ENCODE data around the gene KIR3DL2. TPM values are rescaled to one million over a fixed set of nuclear protein-coding genes. Genes with fewer than 3 reads are reported as not detected.
"Not testable (repeated sequence)": the region's sequence is repeated elsewhere in the genome, so short reads cannot be mapped to it uniquely, and the experiment has no call there.

KIR3DL2 gene
- total RNA-seq, 5 donors from 2014 or later (not counting 1 experiment from before 2014, with no cell fraction given) = 0.61 to 12.5 (median 1.2) TPM

- H3K4me3 ChIP-seq (ENCODE audit: control insufficient read depth in 1 of 2, extremely low read depth in 1 of 2, low read length in 1 of 2) = no peak overlapping the region
- Mint-ChIP-seq H3K9me3 (no peaks in the 10 kb centered on the region), H3K4me1 (no peaks in the 10 kb centered on the region), H3K27me3 (peaks cover 34 to 41% of the 10 kb centered on the region in 2 donors), H3K36me3 (no peaks in the 10 kb centered on the region), H3K27ac (no peak overlapping the region), H3K4me3 (no peak overlapping the region)
- POLR2A ChIA-PET = no interaction called here
- H3K27ac ChIP-seq (ENCODE audit: low read length) = no peak overlapping the region
- WGBS (ENCODE audit: insufficient coverage) = 100% methylated on average over 2 of the region's 2 CpGs
- H3K36me3 ChIP-seq (ENCODE audit: control insufficient read depth in 2 of 2, extremely low read depth in 1 of 2, insufficient read depth in 1 of 2, low read length in 1 of 2) = no peaks in the 10 kb centered on the region
- peaks cover 0 to 4% of the 10 kb centered on the region in 2 experiments for H3K27me3 ChIP-seq (replicated peaks in 1 of 2; ENCODE audit: control insufficient read depth in 2 of 2, extremely low read depth in 1 of 2, insufficient read depth in 2 of 2, low read length in 1 of 2)
- ATAC-seq (replicated peaks in 1 of 4) (no peak), DNase-seq (no peak)
- CTCF ChIA-PET = no interaction called here
- no peaks in the 10 kb centered on the region for H3K4me1 ChIP-seq (ENCODE audit: control insufficient read depth in 1 of 2, extremely low read depth in 1 of 2, insufficient read depth in 2 of 2, low read length in 2 of 2)
- no peaks in the 10 kb centered on the region for H3K9me3 ChIP-seq
Observed at GRCh38 chr19:54896036-54896435, 45.8 kb downstream of the KIR3DL2 start.

GRCh38 chr19:54898685-54899084, 48.4 kb downstream of the KIR3DL2 start:
- H3K9me3 Mint-ChIP-seq; H3K4me3 ChIP-seq (ENCODE audit: control insufficient read depth in 1 of 2, extremely low read depth in 1 of 2, low read length in 1 of 2); H3K27ac ChIP-seq (ENCODE audit: low read length); H3K36me3 Mint-ChIP-seq; DNase-seq; H3K27ac Mint-ChIP-seq; H3K4me3 Mint-ChIP-seq; ATAC-seq (replicated peaks in 1 of 4); H3K9me3 ChIP-seq; H3K4me1 ChIP-seq (ENCODE audit: control insufficient read depth in 1 of 2, extremely low read depth in 1 of 2, insufficient read depth in 2 of 2, low read length in 2 of 2); H3K4me1 Mint-ChIP-seq; H3K27me3 ChIP-seq (replicated peaks in 1 of 2; ENCODE audit: control insufficient read depth in 2 of 2, extremely low read depth in 1 of 2, insufficient read depth in 2 of 2, low read length in 1 of 2); H3K36me3 ChIP-seq (ENCODE audit: control insufficient read depth in 2 of 2, extremely low read depth in 1 of 2, insufficient read depth in 1 of 2, low read length in 1 of 2); CTCF ChIA-PET; POLR2A ChIA-PET: not testable (repeated sequence)
- 78% methylated on average over 2 of the region's 7 CpGs for whole genome bisulfite sequencing (ENCODE audit: insufficient coverage)
- H3K27me3 Mint-ChIP-seq = peaks cover 31 to 41% of the 10 kb centered on the region in 2 donors

GRCh38 chr19:54899646-54900045, 49.4 kb downstream of the KIR3DL2 start:
- H3K4me1 ChIP-seq (ENCODE audit: control insufficient read depth in 1 of 2, extremely low read depth in 1 of 2, insufficient read depth in 2 of 2, low read length in 2 of 2); H3K4me1 Mint-ChIP-seq; H3K4me3 Mint-ChIP-seq; H3K4me3 ChIP-seq (ENCODE audit: control insufficient read depth in 1 of 2, extremely low read depth in 1 of 2, low read length in 1 of 2); H3K27ac ChIP-seq (ENCODE audit: low read length); H3K9me3 ChIP-seq; POLR2A ChIA-PET; CTCF ChIA-PET; H3K9me3 Mint-ChIP-seq; H3K27ac Mint-ChIP-seq; ATAC-seq (replicated peaks in 1 of 4); H3K36me3 ChIP-seq (ENCODE audit: control insufficient read depth in 2 of 2, extremely low read depth in 1 of 2, insufficient read depth in 1 of 2, low read length in 1 of 2); H3K27me3 ChIP-seq (replicated peaks in 1 of 2; ENCODE audit: control insufficient read depth in 2 of 2, extremely low read depth in 1 of 2, insufficient read depth in 2 of 2, low read length in 1 of 2); DNase-seq; H3K36me3 Mint-ChIP-seq: not testable (repeated sequence)
- WGBS (ENCODE audit: insufficient coverage) = 82% methylated on average over 9 of the region's 9 CpGs
- peaks cover 31 to 41% of the 10 kb centered on the region in 2 donors for H3K27me3 Mint-ChIP-seq

GRCh38 chr19:54901153-54901552, 50.9 kb downstream of the KIR3DL2 start:
- H3K27ac Mint-ChIP-seq; H3K4me1 ChIP-seq (ENCODE audit: control insufficient read depth in 1 of 2, extremely low read depth in 1 of 2, insufficient read depth in 2 of 2, low read length in 2 of 2); ATAC-seq (replicated peaks in 1 of 4); H3K4me3 ChIP-seq (ENCODE audit: control insufficient read depth in 1 of 2, extremely low read depth in 1 of 2, low read length in 1 of 2); POLR2A ChIA-PET; H3K36me3 ChIP-seq (ENCODE audit: control insufficient read depth in 2 of 2, extremely low read depth in 1 of 2, insufficient read depth in 1 of 2, low read length in 1 of 2); H3K9me3 Mint-ChIP-seq; H3K9me3 ChIP-seq; H3K27me3 ChIP-seq (replicated peaks in 1 of 2; ENCODE audit: control insufficient read depth in 2 of 2, extremely low read depth in 1 of 2, insufficient read depth in 2 of 2, low read length in 1 of 2); H3K4me1 Mint-ChIP-seq; H3K4me3 Mint-ChIP-seq; H3K36me3 Mint-ChIP-seq; H3K27ac ChIP-seq (ENCODE audit: low read length); CTCF ChIA-PET: not testable (repeated sequence)
- WGBS (ENCODE audit: insufficient coverage) = 74% methylated on average over 4 of the region's 8 CpGs
- peak in 1 of 35 experiments; percentile 29 for DNase-seq
- H3K27me3 Mint-ChIP-seq = peaks cover 33 to 44% of the 10 kb centered on the region in 2 donors

- no peaks in the 10 kb centered on the region for H3K4me1 Mint-ChIP-seq
- Histone ChIP-seq H3K27me3 (replicated peaks in 1 of 2; ENCODE audit: control insufficient read depth in 2 of 2, extremely low read depth in 1 of 2, insufficient read depth in 2 of 2, low read length in 1 of 2) (peaks cover 0 to 13% of the 10 kb centered on the region in 2 experiments), H3K27ac (ENCODE audit: low read length) (no peak overlapping the region), H3K4me3 (ENCODE audit: control insufficient read depth in 1 of 2, extremely low read depth in 1 of 2, low read length in 1 of 2) (no peak overlapping the region), H3K36me3 (ENCODE audit: control insufficient read depth in 2 of 2, extremely low read depth in 1 of 2, insufficient read depth in 1 of 2, low read length in 1 of 2) (no peaks in the 10 kb centered on the region), H3K9me3 (no peaks in the 10 kb centered on the region), H3K4me1 (ENCODE audit: control insufficient read depth in 1 of 2, extremely low read depth in 1 of 2, insufficient read depth in 2 of 2, low read length in 2 of 2) (peaks cover 0 to 5% of the 10 kb centered on the region in 2 experiments)
- no peaks in the 10 kb centered on the region for H3K9me3 Mint-ChIP-seq
- 81% methylated on average over 2 of the region's 3 CpGs for WGBS (ENCODE audit: insufficient coverage)
- CTCF ChIA-PET = no interaction called here
- peaks cover 31 to 35% of the 10 kb centered on the region in 2 donors for H3K27me3 Mint-ChIP-seq
- DNase-seq (no peak), ATAC-seq (replicated peaks in 1 of 4) (no peak)
- no peak overlapping the region for H3K4me3 Mint-ChIP-seq
- POLR2A ChIA-PET = no interaction called here
- H3K36me3 Mint-ChIP-seq = no peaks in the 10 kb centered on the region
- H3K27ac Mint-ChIP-seq = no peak overlapping the region
Observed at GRCh38 chr19:54902061-54902460, 51.8 kb downstream of the KIR3DL2 start.

GRCh38 chr19:54903303-54903702, 53.1 kb downstream of the KIR3DL2 start:
- peaks cover 20 to 25% of the 10 kb centered on the region in 2 donors for H3K27me3 Mint-ChIP-seq
- no peaks in the 10 kb centered on the region for H3K9me3 ChIP-seq
- H3K27ac Mint-ChIP-seq = no peak overlapping the region
- no peak overlapping the region for H3K4me3 Mint-ChIP-seq
- ChIA-PET POLR2A (no interaction called here), CTCF (no interaction called here)
- WGBS (ENCODE audit: insufficient coverage) = no CpG with 5 or more reads among the region's 6 CpGs
- H3K27ac ChIP-seq (ENCODE audit: low read length) = no peak overlapping the region
- H3K27me3 ChIP-seq (replicated peaks in 1 of 2; ENCODE audit: control insufficient read depth in 2 of 2, extremely low read depth in 1 of 2, insufficient read depth in 2 of 2, low read length in 1 of 2) = peaks cover 0 to 13% of the 10 kb centered on the region in 2 experiments
- H3K4me1 Mint-ChIP-seq = no peaks in the 10 kb centered on the region
- no peaks in the 10 kb centered on the region for H3K36me3 Mint-ChIP-seq
- peaks cover 0 to 5% of the 10 kb centered on the region in 2 experiments for H3K4me1 ChIP-seq (ENCODE audit: control insufficient read depth in 1 of 2, extremely low read depth in 1 of 2, insufficient read depth in 2 of 2, low read length in 2 of 2)
- ATAC-seq (replicated peaks in 1 of 4) (no peak), DNase-seq (no peak)
- no peaks in the 10 kb centered on the region for H3K36me3 ChIP-seq (ENCODE audit: control insufficient read depth in 2 of 2, extremely low read depth in 1 of 2, insufficient read depth in 1 of 2, low read length in 1 of 2)
- H3K9me3 Mint-ChIP-seq = no peaks in the 10 kb centered on the region
- H3K4me3 ChIP-seq (ENCODE audit: control insufficient read depth in 1 of 2, extremely low read depth in 1 of 2, low read length in 1 of 2) = no peak overlapping the region

- H3K9me3 ChIP-seq; ATAC-seq (replicated peaks in 1 of 4); H3K4me3 Mint-ChIP-seq; H3K4me1 Mint-ChIP-seq; H3K36me3 Mint-ChIP-seq; H3K9me3 Mint-ChIP-seq; H3K4me3 ChIP-seq (ENCODE audit: control insufficient read depth in 1 of 2, extremely low read depth in 1 of 2, low read length in 1 of 2); DNase-seq; H3K4me1 ChIP-seq (ENCODE audit: control insufficient read depth in 1 of 2, extremely low read depth in 1 of 2, insufficient read depth in 2 of 2, low read length in 2 of 2); POLR2A ChIA-PET; H3K27ac ChIP-seq (ENCODE audit: low read length); H3K27ac Mint-ChIP-seq; H3K36me3 ChIP-seq (ENCODE audit: control insufficient read depth in 2 of 2, extremely low read depth in 1 of 2, insufficient read depth in 1 of 2, low read length in 1 of 2); CTCF ChIA-PET: not testable (repeated sequence)
- peaks cover 10 to 15% of the 10 kb centered on the region in 2 donors for H3K27me3 Mint-ChIP-seq
- no CpG with 5 or more reads among the region's 4 CpGs for WGBS (ENCODE audit: insufficient coverage)
- H3K27me3 ChIP-seq (replicated peaks in 1 of 2; ENCODE audit: control insufficient read depth in 2 of 2, extremely low read depth in 1 of 2, insufficient read depth in 2 of 2, low read length in 1 of 2) = peaks cover 0 to 15% of the 10 kb centered on the region in 2 experiments
Observed at GRCh38 chr19:54904261-54904660, 54.0 kb downstream of the KIR3DL2 start.
